ENCODE results near the gene LGALS3BP.

The LGALS3BP gene

DNA sequence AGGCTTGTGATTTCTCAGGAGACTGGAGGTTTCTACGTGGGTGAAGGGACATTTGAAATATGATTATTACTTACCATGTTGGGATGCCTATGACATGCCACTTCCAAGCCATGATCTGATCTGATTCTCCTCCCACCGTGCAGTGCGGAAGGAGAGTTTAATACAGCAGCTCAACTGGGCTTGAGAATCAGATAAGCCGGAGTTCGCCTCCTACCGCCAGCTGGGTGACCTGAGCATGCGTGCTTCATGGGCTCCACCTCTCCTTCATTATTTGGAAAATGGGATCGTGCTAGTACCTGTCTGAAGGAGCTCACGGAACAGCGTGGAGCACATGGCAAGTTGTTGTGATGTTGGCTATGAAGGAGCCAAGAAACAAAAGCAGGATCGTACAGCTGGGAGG is 42.2 kb downstream of the LGALS3BP start:
- DNase-seq, result no peak

DNA sequence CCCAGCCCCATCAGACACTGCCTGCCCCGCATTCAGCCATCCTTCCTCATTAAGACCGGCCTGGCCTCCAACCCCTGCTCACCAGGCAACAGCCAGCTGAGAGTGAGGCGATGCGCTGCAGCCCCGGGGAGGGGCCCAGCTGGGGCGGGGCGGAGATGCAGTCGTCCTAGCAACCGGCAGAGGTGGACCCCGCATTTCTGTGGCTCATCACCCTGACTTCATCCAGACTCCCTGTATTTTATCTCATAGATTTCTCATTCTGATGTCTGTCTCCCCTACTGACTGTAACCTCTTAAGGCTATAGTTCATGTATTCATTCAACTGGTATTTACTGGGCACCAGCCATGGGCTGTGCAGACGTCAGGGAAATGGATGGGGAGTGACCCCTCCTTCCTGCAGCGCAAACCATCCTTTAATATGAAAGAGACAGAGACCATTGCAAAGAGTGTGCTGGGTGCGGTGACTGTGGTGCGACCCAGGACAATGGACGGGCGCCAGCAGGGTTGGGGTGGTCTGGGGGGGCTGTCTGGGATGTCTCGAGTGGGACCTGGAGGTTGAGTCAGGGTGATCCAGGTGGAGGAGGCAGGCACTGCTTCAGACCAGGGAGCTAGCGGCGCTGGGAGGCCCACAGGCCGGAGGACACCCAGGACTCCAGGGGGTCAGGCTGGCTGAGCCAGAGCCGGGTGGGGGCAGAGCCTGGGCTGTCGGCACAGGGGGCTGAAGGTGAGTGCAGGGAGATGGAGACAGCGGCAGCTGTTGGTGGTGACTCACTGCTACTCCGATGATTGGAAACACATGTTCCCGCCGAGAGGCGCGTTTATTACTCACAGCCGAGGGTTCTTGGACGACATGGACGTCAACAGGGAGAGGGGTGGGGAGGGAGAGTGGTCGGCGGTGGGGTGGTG is 44.1 kb downstream of the LGALS3BP start:
- no peak for DNase-seq

DNA sequence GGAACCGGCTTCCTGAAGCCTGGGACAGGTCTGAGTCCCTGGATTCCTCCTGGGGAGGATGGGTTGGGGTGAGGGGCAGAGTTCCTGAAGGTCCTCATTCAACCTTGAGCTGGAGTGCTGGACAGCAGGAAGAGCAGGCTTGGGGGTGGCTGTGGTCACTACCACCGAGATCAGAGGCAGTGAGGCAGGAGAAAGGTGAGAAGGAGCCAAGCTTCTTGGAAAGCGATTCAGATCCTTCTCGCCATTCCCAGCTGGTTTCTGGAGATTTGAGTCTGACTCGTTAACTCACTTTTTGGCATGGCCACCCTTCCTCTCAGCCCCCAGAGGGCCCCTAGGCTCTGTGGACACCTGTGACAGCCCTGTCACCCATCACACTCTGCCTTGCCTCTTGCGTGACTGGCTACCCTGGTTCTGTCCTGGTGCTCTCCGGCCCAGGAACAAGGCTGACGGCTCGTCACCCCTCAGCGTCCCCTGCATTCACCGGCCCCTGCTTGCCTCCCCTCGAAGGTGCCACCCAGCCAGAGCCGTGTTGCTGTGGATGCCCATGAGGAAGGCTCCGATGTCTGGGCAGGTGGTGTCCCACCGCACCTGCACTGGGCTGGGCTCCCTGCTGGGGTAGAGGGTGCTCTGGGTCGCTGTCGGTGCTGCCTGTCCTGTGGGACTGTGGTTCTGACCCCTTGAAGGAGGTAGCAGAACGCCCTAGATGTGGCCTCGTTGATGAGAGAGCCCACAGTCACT is 44.9 kb downstream of the LGALS3BP start:
- DNase-seq, result no peak

DNA sequence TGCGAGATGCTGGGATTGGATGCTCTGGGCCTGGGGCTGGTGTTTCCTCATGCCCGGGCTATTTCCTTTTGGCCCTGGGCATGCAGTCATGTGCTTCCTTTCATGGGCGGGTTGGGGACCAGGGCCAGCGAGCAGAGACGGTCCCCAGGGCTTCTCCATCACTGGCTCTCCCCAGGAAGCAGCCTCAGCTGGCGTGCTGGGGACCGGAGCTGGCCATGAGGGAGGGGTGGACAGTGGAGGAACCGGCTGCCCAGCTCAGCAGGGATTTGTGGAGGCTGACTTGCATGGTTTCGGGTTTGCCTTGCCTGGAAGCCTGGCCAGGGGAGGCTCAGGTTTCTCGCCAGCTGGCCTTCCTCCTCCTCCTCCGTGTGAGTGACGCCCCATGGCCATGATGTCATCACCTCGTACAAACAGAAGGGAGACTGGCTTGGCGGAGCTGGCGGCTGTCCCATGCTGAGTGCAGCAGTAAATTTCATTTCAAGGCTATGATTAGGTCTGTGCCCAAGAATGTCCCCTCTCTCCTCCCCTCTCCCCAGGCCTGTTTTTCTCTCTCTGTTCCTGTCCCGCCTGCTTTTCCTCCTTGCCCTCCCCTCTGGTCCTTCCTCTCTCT is 45.7 kb downstream of the LGALS3BP start:
- DNase-seq, result no peak

DNA sequence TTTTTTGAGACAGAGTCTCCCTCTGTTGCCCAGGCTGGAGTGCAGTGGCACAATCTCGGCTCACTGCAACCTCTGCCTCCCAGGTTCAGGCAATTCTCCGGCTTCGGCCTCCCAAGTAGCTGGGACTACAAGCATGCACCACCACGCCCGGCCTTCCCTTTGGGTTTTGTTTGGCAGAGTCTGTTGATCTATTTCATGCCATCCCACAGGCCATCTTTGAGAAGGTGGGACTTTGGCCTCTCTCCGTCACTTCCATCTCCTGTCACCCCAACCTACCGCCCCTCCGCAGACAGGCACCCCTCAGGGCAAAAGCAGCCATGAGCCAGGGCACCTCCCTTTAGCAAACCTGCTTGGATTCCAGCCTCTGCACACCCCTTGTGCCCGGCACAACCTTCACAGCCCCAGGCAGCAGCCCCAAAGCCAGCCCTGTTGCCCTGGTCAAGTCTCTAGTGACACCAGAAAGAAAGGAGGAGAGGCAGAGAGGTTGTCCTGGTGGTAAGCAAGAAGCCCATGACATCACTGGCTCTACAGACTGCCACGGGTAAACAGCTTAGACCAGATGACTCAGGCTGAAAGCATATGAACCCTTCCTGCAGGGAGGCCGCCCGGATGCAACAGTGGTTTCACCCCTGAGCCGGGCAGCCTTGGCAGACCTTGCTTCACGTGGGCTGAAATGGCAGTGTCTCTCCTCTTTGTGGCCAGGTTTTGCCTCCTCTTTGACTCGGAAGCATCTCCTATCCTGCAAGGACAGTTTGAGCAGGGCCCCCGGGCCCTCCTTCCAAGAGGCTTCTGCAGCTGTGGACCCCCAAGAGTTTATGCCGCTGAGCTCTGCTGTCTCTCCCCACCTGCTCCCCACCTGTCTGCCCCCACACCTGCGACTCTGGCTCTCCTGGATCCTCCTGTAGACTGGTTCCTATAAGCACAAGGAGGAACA is 46.4 kb downstream of the LGALS3BP start:
- peak; percentile 37 for DNase-seq

DNA sequence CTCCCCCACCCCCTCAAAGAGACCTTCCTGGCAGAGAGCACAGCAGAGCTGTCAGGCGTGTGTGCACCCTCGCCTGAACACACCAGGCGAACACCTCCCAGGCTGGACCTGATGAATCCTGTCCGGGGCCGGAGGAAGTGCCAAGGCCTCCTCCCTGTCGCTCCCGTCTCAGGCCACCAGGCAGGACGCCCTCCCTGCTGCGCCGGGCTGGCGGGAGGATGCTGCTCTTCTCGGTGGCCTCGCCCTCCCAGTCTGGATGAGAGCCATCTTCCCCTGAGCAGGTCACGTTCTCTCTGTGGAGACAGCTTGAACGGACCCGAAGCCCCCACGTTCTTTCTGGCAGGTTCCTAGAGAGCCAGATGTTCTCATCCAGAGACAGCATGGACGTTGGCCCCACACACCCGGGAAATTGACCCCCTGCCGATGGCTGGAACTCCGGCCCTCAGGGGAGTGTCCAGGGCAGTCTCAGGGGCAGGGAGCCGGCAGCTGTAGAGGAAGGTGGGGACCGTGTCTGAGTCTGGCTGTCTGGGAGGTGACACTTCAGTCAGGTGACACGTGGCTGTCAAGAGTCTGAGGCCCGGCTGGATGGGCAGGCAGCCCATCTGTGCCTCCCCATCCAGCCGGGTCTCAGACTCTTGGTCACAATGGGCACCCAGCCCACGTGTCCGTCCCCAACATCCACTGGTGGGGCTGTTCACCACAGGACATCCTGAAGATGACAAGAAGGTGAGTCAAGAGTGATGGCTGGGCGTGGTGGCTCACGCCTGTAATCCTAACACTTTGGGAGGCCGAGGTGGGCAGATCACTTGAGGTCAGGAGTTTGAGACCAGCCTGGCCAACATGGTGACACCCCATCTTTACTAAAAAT is 49.6 kb downstream of the LGALS3BP start:
- no peak for DNase-seq

DNA sequence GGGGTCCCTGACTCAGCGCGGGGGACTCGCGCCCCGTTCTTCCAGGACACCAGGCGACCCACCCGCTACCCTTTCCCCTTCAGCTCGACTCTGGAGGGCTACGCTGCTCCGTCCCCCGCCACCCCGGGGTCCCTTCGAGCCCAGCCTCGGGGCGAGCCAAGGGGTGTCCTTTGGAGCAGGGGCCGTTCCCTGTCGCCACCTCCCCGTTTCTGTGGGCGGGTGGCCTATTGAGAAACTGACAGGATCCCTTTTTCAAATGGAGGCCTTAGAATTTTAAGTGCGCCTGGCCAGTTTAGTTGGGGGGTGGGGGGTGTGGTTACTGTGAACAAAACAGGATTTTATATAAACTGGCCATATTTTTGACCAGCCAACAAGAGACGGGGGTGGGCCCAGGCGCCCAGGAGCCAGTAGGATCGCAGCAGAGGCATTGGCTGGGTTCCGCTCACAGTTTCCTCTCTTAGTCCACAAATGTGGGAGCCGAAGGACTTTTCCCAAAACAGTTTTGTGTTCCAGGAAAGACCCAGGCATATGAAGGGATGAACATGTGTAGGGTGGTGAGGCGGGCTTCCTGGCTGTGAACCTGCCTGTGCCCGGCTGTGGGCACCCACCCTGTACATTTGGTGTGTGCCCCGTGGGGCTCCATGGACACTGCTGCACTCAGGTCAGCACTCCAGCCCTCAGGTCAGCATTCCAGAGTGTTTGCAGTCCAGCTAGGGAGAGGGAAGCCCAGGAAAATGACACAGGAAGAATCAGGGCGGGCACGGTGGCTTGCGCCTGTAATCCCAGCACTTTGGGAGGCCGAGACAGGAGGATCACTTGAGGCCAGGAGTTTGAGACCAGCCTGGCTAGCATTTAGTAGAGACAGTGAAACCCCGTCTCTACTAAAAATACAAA is 53.8 kb downstream of the LGALS3BP start:
- DNase-seq, result no peak

DNA sequence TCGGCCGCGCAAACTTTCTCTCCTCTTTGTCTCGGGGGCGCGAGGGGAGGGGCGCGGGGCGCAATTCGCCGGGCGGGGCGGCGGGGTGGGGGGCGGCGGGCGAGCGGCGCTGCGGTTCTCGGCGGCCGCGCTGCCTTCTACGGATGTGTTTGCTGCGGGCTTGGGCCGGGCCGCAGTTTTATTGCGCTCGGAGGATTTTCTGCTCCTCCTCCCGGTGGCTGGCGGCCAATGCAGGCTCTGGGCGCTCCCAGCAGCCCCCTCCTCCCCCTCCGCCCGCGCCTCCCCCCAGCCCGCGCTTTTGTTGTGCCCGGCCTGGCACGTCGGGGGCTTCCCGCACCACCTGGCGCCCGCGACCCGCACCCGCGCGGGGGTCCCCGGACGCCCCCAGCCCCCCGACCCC is 54.5 kb downstream of the LGALS3BP start, which contains the start of gene TIMP2:
Gene TIMP2 (minus strand): TSS at position 154 of the 400 bp plus-strand sequence. CDS start 299 bp downstream, outside the sequence.
- DNase-seq, result peak; percentile 68

DNA sequence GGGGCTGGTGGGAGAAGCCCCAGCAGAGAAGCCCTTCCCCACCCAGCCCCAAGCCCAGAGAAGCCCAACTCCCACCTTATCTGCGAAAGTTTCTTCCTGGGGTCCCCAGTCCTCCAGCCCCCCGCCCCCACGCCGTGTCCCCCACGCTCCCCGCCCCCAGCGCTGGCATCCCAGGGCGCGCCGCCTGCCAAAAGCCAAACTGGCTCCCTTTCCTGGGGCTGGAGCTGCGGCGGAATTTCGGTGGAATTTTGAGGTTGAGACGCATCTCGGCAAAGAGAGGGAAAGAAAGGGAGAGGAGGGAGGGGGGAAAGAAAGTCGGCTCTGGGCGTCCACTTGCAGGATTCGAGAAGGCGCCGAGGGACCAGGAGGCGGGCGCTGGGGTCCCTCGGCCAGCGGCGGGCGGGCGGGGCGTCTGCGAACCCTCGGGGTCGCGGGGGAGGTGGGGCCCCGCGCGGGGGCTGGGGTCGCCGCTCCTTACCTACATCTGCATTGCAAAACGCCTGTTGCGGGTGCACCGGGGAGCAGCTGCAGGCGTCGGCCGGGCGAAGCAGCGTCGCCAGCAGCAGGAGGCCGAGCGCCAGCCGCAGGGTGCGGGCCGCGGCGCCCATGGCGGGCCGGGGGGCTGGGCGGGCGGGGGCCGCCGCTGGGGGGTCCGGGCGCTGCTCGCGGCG is 55.1 kb downstream of the LGALS3BP start:
- DNase-seq, result no peak

DNA sequence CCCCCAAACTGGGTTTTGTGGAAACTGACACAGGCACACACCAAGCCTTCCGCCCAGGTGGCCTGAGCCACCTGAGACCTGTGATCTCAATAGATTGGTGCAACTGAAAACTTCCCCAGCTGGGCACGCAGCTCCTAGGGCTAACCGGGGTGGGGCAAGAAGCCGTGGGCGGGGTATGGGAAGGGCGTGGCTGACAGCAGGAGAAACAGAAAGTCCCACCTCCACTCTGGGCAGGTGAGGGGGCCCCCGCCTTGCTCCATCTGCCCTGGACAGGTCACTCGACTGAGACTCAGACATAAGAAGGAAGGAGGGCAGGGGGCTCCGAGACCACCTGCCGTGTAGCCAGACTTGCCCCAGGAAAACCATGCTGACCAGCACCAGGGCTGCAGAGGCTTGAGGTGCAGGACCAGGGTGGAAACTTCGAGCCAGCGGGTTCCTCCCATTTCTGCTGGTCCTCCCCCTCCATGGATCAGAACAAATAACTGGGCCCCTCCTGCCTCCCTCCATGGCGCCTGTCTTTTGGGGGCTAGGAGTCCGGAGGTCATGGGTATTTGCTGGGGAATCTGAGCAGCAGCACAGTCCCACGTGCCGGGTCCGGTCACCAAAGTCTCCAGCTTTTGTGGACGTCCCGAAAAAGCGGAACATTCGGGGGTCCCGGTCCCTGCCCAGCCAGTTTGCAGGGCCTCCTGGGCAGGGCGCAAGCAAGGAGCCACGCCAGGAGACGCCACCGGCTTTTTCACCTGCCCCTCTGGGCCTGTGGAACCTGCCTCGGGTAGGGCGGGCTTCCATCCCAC is 55.9 kb downstream of the LGALS3BP start:
- peak; percentile 60 for DNase-seq

DNA sequence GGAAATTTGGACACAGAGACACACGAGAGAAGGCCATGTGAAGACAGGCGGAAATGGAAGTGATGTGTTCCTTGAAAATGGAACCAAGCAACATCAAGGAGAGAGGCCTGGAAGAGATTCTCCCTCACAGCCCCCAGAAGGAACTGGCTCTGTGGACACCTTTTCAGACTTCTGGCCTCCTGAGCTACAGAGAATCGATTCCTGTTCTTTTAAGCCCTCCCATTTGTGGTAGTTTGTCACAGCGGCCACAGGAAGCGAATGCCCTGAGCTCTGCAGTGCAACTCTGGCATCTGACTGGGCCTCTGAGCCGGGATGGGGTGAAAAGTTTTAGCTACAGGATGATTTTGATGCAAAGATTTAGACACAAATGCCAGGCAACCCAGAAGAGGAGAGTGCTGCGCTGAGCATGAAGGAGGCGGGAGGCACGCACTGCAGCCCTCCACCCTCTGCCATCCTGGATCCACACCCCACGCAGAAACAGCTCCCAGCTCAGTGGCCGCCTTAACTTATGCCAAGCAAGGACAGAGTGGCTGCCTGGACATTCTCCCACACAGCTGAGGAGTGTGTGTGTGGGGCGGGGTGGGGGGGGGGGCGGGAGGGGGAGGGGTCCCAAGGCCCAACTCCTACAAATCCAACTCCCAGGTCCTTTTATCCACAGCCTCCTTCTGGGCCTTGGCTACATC is 56.8 kb downstream of the LGALS3BP start:
- DNase-seq, result no peak

DNA sequence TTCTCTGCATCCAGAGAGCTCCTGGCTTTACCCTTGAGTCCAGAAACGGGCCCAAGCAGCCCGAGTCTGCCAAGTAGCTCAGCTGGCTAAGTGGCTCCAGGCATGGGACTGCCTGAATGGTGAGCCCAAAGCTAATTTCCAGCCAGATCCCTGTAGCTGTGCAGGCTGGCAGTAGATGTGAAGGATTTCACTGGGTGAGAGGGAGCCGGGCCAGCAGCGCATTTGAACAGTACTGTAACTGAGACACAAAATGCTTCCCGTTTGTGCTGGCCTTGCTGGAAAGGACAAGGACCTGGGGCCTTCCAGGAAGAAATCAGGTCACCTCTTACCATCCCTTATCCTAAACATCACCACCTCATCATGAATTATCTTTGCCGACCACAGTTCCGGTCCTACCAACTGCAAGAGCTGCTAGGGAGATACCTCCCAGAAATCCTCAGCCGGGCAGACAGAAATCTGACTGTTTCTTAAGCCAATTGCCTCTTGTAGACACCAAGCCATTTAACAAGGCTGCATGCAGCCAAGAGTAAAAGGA is 58.2 kb downstream of the LGALS3BP start:
- DNase-seq, result no peak

Measured in activated CD8-positive, alpha-beta memory T cell treated with anti-CD3 and anti-CD28 coated beads, Interleukin-2, amount 50 U/mL, for 4 hours (primary cell).